ENCODE data around the gene COL9A3.
A peak's percentile ranks its signal among the peaks of the same experiment; 100 is the strongest.

COL9A3 gene

GRCh38 chr20:62816884-62817873, at the start of gene COL9A3:
Gene COL9A3, plus strand, starts transcription at chr20:62817050. Its CDS starts 15 bp downstream, at chr20:62817065.
- DNase-seq, result no peak

DNA sequence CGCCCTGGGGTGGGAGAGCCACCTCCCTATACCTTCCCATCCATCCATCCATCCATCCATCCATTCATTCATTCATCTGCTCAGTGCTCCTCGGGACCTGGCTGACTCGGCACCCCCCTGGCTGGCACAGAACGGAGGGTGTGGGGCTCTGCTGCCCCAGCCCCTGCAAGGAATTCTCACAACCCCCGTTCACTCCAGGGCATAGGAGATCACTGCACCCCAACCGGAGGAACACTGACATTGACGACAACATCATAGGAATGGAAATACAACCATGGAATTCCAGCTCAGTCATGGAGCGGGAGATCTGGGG, 48.7 kb upstream of the COL9A3 start:
- no peak for DNase-seq

GRCh38 chr20:62768551-62769287, 48.1 kb upstream of the COL9A3 start:
- DNase-seq, result no peak

DNA sequence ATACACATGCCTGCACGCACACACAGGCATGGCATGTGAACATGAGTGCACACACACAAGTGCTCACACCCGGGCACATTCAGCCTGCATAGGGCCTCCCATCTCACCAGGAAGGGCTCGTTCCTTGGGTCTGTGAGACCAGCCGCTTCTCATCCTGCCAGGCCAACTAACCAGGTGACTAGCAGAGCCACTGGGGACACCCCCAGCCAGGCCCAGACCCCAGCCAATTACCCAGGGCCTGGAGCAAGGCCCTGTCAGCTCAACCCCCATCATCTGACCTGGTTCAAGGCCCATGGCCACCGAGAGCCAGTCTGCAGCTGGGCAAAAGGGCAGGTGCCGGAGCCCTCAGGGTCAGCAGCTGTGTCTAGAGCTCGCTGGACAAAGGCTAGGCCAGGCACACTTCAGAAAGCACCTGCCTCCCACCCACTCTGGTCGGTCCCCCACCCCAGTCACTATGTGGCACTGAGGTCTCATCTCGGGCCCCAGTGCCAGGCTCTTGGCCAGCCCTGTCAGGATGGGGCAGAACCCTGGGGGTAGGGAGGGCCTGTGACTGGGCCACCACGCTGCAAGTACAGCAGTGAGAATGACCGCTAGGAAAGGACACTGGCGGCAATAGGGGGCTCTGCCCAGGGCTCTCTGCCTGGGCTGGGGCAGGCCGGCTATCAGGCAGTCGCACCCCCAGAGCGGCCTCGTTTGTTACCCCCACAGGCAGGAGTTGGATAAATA, 47.3 kb upstream of the COL9A3 start:
- no peak for DNase-seq

DNA sequence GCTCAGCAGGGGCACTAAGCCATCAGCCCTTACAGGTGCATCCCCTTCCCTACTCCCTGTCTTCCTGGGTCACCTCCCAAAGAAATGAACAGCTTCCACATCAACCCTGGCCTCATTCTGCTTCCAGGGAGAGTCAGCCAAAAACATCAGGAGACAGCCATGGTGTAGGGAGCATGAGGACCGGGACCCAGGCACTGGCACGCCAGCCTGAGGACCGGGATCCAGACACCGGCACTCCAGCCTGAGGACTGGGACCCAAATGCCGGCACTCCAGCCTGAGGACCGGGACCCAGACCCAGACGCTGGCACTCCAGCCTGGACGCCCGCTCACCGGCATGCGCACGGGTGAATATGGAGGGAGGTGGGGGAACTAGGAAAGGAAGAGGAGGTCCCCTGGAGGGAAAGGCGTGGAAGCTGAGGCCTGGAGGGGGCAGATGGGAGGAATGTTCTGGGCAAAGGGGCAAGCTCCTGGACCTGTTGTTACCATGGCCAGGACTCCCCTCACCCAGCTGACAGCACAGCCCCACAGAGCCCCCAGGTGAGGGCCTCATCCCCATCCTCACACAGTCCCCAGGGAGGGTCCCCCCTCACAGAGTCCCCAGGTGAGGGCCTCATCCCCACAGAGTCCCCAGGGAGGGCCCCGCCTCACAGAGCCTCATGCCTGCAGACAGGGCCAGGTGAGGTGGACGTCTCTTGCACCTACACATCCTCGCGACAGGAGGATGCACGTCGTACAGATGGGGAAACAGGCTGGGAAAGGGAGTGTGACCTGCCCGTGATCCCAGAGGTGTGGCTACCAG, 46.5 kb upstream of the COL9A3 start:
- DNase-seq, result no peak

DNA sequence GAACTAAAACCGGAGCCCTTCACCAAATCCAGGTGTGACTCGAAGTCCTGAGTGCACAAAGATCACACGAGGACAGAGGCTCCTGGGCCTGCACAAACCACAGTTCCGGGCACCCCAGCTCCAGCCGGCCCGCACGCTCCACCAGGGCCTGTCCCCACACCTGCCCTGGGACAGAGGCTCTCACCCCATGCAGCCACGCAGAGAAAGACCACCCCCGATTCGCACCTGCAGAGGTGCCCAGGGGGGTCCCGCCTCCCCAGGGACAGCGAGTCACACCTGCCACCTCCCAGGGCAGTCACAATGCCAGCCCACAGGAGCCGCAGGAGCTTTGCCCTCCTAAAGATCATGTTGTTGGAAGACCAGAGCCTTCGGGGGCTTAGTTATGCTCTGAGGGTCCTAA, 45.9 kb upstream of the COL9A3 start:
- no peak for DNase-seq

DNA sequence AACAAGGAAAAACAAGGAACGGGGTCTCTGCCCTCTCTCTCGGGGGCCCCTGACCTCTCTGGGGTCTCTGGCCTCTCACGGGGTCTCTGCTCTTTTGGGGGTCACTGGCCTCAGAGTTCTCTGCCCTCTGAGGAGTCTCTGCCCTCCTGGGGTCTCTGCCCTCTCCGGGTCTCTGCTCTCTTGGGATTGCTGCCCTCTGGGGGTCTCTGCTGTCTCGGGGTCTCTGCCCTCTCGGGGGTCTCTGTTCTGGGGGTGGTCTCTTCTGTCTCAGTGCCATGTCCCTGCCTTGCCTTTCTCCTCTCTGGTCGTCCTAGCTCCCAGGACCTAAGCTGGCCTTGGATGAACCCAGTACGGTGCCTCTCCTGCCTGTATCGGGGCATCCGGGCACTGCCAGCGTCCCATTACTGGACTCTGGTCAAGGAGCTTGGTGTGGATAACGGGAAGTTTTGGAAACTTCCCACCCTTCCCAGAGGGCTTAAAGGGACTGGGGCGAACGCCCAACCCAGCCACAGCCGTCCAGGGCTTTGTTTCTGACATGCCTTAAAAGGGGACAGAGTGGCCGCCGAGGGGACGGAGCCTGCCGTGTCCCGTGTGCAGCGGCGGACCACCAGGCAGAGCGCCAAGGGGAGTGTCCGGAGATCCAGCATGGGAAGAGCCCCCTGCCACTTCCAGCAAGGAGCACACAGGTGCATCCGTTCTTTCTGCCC, 45.3 kb upstream of the COL9A3 start:
- DNase-seq, result no peak

GRCh38 chr20:62772103-62772611, 44.7 kb upstream of the COL9A3 start:
- no peak for DNase-seq

DNA sequence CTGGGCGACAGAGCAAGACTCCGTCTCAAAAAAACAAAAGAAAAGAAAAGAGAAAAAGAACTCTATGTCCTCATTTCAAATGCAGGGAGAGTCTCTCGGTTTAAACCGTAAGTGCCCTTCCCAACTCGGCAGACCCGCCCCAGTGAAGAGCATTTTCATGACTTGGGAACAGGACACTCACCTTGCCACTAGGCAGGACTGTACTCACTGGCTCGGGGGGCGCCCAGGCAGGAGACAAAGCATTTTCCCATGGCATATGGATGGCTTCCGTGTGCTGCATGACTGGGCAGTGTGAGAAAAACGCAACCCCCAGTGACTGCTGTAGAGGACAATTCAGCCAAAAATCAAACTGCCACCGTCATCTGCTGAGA, 44.2 kb upstream of the COL9A3 start:
- no peak for DNase-seq

GRCh38 chr20:62772990-62773844, 43.6 kb upstream of the COL9A3 start:
- DNase-seq, result no peak

- no peak for DNase-seq
Measured at GRCh38 chr20:62773845-62774714, 42.8 kb upstream of the COL9A3 start.

DNA sequence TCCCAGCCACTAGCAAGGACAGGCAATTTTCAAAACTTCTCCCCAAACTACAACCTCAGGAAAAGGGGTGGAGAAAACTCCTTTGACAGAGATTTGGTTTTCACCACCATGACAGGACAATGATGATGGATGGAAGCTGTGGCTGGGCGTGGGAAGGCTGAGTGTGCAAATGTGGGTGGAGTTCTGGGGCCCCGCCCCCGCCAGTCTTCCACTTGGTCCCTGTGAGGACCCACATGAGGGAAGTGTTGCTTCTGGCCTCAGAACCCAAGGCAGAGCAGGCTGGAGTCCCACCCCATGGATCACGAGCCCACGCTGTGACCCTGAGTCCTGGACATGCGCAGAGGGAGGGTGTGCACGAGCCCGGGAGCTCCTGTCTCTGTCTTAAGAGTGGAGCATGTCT, 42.1 kb upstream of the COL9A3 start:
- DNase-seq, result no peak

DNA sequence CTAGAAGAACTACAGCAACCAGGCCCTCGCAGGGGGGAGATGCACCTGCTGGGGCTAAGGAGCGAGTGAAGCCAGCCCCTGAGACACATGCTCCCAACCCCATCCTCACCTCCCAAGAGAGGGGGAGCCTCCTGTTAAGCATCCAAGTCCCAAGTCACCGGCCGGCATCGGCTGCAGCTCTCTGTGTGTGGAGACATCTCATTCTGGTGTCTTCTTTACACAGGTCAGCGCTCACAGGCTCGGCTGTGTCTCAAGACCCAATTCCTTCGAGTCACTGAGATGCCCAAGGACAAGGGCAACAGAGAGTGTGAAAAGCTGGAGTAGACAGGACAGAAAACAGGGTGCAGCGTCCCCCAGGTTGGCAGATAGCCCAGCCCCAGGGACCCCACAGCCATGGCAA, 41.6 kb upstream of the COL9A3 start:
- no peak for DNase-seq

- DNase-seq, result no peak
Measured at GRCh38 chr20:62776035-62776691, 40.7 kb upstream of the COL9A3 start.

DNA sequence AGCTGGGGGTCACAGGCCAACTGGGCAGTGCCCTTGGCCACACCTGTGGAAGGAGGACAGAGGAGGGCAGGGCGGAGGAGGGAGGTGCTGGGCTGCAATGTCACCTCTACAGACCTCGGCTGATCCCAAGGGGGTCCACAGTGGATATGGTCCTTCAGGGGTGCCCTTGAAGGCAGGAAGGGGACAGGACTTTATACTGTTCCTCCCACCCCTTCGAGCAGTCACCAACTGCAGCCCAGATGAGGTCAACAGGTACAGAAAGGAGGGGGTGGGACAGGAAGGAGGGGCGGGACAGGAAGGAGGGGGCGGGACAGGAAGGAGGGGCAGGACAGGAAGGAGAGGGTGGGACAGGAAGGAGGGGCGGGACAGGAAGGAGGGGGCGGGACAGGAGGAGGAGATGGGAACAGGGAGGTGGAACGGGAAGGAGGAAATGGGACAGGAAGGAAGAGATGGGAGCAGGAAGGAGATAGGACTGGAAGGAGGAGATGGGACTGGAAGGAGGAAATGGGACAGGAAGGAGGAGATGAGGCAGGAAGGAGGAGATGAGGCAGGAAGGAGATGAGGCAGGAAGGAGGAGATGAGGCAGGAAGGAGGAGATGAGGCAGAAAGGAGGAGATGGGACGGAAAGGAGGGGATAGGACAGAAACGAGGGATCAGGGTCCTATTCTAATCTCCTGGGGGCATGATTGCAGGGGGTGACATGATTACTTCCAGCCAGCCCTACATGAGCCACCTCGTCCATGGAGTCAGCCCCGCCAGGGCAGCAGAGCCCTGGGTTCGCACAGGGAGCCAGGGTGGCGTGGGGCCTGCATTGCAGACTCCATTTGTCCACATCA, 39.9 kb upstream of the COL9A3 start:
- DNase-seq, result peak; percentile 83

- peak; percentile 22 for DNase-seq
Measured at GRCh38 chr20:62777528-62777830, 39.4 kb upstream of the COL9A3 start.

DNA sequence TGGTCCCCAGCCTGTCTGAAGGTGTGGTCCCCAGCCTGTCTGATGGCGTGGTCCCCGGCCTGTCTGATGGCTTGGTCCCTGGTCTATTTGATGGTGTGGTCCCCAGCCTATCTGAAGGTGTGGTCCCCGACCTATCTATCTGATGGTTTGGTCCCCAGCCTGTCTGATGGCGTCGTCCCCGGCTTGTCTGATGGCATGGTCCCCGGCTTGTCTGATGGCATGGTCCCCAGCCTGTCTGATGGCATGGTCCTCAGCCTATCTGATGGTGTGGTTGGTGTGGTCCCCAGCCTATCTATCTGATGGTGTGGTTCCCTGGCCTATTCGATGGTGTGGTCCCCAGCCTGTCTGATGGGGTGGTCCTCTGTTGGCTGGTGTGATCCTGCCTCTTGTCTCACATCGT, 38.8 kb upstream of the COL9A3 start:
- no peak for DNase-seq
